Neural cell (in vitro differentiated cells): ENCODE results near the gene ZSCAN16.
"Not testable (repeated sequence)": the region's sequence is repeated elsewhere in the genome, so short reads cannot be mapped to it uniquely, and the experiment has no call there.

Experiments used
- EP300 ChIP-seq: fragments of 450-650 bp; conservative IDR thresholded peaks from 2 replicates; pipeline ENCODE4 v1.6.1; 2014; ENCODE audit warnings: antibody characterized with exemption, mild to moderate bottlenecking, moderate library complexity; ENCODE audit not compliant: poor library complexity, severe bottlenecking
- EZH2 ChIP-seq: fragments of 200-600, 300-800 bp; shearing (Covaris generic), sonication (generic); IDR thresholded peaks from 2 replicates; pipeline ENCODE4 v1.6.1; 2014; ENCODE audit warnings: antibody characterized with exemption, low read length, borderline replicate concordance, mild to moderate bottlenecking; ENCODE audit not compliant: insufficient read depth, poor library complexity, severe bottlenecking
- MXI1 ChIP-seq: fragments of 450-650 bp; conservative IDR thresholded peaks from 2 replicates; pipeline ENCODE4 v1.6.1; 2014; ENCODE audit warnings: antibody characterized with exemption, mild to moderate bottlenecking; ENCODE audit not compliant: poor library complexity, severe bottlenecking
- POLR2AphosphoS5 ChIP-seq: IDR thresholded peaks from 2 replicates; pipeline ENCODE4 v1.6.1; 2012
- RAD21 ChIP-seq: fragments of 450-650 bp; conservative IDR thresholded peaks from 2 replicates; pipeline ENCODE4 v1.6.1; 2014; ENCODE audit warnings: antibody characterized with exemption, mild to moderate bottlenecking, moderate library complexity
- REST ChIP-seq: IDR thresholded peaks from 2 replicates; pipeline ENCODE4 v1.6.1; 2012; ENCODE audit warnings: borderline replicate concordance
- SMC3 ChIP-seq: fragments of 450-650 bp; conservative IDR thresholded peaks from 2 replicates; pipeline ENCODE4 v1.6.1; 2014; ENCODE audit warnings: antibody characterized with exemption, mild to moderate bottlenecking, moderate library complexity; ENCODE audit not compliant: poor library complexity
- TF ChIP-seq, protein P1 (sequence below): fragments of 450-650 bp; IDR thresholded peaks from 2 replicates; pipeline ENCODE4 v1.5.1; 2014; ENCODE audit warnings: antibody characterized with exemption, mild to moderate bottlenecking, moderate library complexity; ENCODE audit not compliant: poor library complexity, severe bottlenecking

DNA sequence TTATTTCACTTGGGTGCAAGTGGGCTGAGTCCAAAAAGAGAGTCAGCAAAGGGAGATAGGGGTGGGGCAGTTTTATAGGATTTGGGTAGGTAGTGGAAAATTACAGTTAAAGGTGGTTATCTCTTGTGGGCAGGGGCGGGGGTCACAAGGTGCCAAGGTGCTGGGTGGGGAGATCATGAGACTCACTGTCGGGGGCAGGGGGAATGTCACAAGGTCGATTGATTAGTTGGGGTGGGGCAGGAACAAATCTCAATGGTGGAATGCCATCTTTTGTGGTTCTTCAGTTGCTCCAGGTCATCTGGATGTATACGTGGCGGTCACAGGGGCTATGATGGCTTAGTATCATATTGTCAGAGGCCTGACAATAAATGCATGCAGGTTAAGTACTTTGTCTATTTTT lies 2.1 kb upstream of the ZSCAN16 start:
- TF ChIP-seq EP300, POLR2AphosphoS5, RAD21, EZH2, REST, SMC3, MXI1: not testable (repeated sequence)
- TF ChIP-seq, protein P1, sequence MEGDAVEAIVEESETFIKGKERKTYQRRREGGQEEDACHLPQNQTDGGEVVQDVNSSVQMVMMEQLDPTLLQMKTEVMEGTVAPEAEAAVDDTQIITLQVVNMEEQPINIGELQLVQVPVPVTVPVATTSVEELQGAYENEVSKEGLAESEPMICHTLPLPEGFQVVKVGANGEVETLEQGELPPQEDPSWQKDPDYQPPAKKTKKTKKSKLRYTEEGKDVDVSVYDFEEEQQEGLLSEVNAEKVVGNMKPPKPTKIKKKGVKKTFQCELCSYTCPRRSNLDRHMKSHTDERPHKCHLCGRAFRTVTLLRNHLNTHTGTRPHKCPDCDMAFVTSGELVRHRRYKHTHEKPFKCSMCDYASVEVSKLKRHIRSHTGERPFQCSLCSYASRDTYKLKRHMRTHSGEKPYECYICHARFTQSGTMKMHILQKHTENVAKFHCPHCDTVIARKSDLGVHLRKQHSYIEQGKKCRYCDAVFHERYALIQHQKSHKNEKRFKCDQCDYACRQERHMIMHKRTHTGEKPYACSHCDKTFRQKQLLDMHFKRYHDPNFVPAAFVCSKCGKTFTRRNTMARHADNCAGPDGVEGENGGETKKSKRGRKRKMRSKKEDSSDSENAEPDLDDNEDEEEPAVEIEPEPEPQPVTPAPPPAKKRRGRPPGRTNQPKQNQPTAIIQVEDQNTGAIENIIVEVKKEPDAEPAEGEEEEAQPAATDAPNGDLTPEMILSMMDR = not testable (repeated sequence)
